Transverse colon (tissue), 4 donors: ENCODE results near the gene MED25. TPM values are rescaled to one million over a fixed set of nuclear protein-coding genes. Genes with fewer than 3 reads are reported as not detected.

ENCODE experiments used
- DNase-seq: peaks from one replicate; pipeline ENCODE4 v3.0.0-alpha.2; 2019
- H3K27ac ChIP-seq, 4 donors: fragments of 200-600 bp; sonication (generic); 2 replicates each; pipeline ENCODE4 v1.5.1; 2016 to 2018; ENCODE audit warnings: inconsistent platforms in 4 of 4
- H3K27me3 ChIP-seq: fragments of 200-600 bp; sonication (generic); 2 replicates; pipeline ENCODE4 v1.5.1; 2017; ENCODE audit warnings: inconsistent platforms
- H3K36me3 ChIP-seq, 4 donors: fragments of 200-600 bp; sonication (generic); 2 replicates each; pipeline ENCODE4 v1.5.1; 2017 to 2019; ENCODE audit warnings: inconsistent platforms in 4 of 4
- H3K4me1 ChIP-seq, 4 donors: fragments of 200-600 bp; sonication (generic); 2 replicates each; pipeline ENCODE4 v1.5.1; 2017 to 2020; ENCODE audit warnings: inconsistent platforms in 4 of 4
- H3K4me3 ChIP-seq, 4 donors: fragments of 200-600 bp; sonication (generic); 1 replicate in 1 of 4; 2 replicates in 3 of 4; pipeline versions ENCODE4 v1.5.1 to v1.6.1; 2017 to 2019; ENCODE audit warnings: inconsistent platforms in 4 of 4
- H3K9me3 ChIP-seq, 2 donors: fragments of 200-600 bp; sonication (generic); 2 replicates each; pipeline ENCODE4 v1.5.1; 2017 to 2019; ENCODE audit warnings: inconsistent platforms in 2 of 2
- EP300 ChIP-seq: sonication (generic); formaldehyde crosslinking; IDR thresholded peaks from one replicate; pipeline ENCODE4 v1.6.1; 2017; ENCODE audit warnings: antibody characterized with exemption, low read depth
- POLR2A ChIP-seq: fragments of 450-650 bp; IDR thresholded peaks from one replicate; pipeline ENCODE4 v1.6.1; 2016; ENCODE audit warnings: antibody characterized with exemption, mild to moderate bottlenecking, moderate library complexity
- POLR2AphosphoS5 ChIP-seq, 3 donors: sonication (generic); formaldehyde crosslinking; IDR thresholded peaks; one replicate each; pipeline ENCODE4 v1.6.1; 2016; ENCODE audit warnings: antibody characterized with exemption in 3 of 3
- WGBS, 2 donors: methylation state at CpG; one replicate each; pipeline ENCODE4 v1.1.5; 2018; ENCODE audit warnings: low coverage in 1 of 2; 5-methylcytosine and 5-hydroxymethylcytosine counted together
- in situ Hi-C, 4 donors: fragments of 200-750 bp; cut with MboI; loops; one replicate each; pipeline versions ENCODE4 v1.15.0 to v1.15.1; 2017; ENCODE audit warnings: low sequenced_read_pairs in 3 of 4, low pct_ligation_motif_present in 1 of 4, low pct_unique_long_range_greater_than_20kb in 1 of 4
- intact Hi-C: fragments of 100-400 bp; cut with DNase I; formaldehyde crosslinking; loops from one replicate; pipeline ENCODE4 v1.15.1; 2023; ENCODE audit warnings: low total_unique reads
- total RNA-seq, 4 donors: library from RNA; depleted of rRNA; stranded (reverse); fragments of >200 nt; gene quantifications; one replicate each; pipeline ENCODE4 v1.1.0, GENCODE V29; 2016
- TF ChIP-seq, protein P1 (sequence below), 5 experiments: fragments of 200-600 bp in 3 of 5; fragments of 450-650 bp in 2 of 5; sonication (generic) in 3 of 5; IDR thresholded peaks; 1 replicate in 2 of 5; 2 replicates in 3 of 5; pipeline ENCODE4 v1.5.1; 2016 to 2017; ENCODE audit warnings: antibody characterized with exemption in 5 of 5, inconsistent platforms in 3 of 5, mild to moderate bottlenecking in 2 of 5, moderate library complexity in 1 of 5

The MED25 gene
- total RNA-seq, 4 donors from 2014 or later = 26.9 to 46.6 (median 38.7) TPM

DNA sequence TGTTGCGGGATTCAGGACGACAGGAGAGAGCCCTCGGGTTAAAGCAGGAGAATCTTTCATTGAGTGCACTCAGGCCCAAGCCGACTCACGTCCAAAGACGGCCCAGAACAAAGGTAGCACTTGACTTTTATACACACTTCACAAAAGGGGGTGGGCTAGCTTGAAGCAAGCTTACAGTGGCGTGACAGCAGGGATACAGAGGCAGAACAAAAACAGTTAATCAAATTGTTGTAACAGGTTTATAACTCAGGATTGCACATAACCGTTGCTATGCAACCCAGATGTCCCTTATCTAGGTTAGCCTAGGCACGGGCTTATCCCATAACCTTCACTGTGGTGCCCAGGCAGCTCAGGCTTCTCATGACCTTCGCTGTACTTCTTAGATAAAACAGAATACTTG lies 2.0 kb downstream of the MED25 start:
- Histone ChIP-seq H3K9me3 (no peaks in the 10 kb centered on the region), H3K36me3 (peaks cover 0 to 4% (median 0%) of the 10 kb centered on the region in 4 donors), H3K4me1 (peaks cover 12 to 25% (median 14%) of the 10 kb centered on the region in 4 donors), H3K27me3 (no peaks in the 10 kb centered on the region), H3K27ac (no peak overlapping the region), H3K4me3 (no peak overlapping the region)
- WGBS, 2 donors = 60 to 64% methylated on average over 2 to 10 of the region's 10 CpGs
- intact Hi-C loops (no loop called here), in situ Hi-C loops (no loop called here)
- TF ChIP-seq, protein P1, sequence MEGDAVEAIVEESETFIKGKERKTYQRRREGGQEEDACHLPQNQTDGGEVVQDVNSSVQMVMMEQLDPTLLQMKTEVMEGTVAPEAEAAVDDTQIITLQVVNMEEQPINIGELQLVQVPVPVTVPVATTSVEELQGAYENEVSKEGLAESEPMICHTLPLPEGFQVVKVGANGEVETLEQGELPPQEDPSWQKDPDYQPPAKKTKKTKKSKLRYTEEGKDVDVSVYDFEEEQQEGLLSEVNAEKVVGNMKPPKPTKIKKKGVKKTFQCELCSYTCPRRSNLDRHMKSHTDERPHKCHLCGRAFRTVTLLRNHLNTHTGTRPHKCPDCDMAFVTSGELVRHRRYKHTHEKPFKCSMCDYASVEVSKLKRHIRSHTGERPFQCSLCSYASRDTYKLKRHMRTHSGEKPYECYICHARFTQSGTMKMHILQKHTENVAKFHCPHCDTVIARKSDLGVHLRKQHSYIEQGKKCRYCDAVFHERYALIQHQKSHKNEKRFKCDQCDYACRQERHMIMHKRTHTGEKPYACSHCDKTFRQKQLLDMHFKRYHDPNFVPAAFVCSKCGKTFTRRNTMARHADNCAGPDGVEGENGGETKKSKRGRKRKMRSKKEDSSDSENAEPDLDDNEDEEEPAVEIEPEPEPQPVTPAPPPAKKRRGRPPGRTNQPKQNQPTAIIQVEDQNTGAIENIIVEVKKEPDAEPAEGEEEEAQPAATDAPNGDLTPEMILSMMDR (IDR thresholded peaks at IDR 0.05) = no peak
- TF ChIP-seq EP300 = no peak
- TF ChIP-seq POLR2AphosphoS5 (IDR thresholded peaks at IDR 0.05) = no peak
- TF ChIP-seq POLR2A = no peak
- DNase-seq = no peak

DNA sequence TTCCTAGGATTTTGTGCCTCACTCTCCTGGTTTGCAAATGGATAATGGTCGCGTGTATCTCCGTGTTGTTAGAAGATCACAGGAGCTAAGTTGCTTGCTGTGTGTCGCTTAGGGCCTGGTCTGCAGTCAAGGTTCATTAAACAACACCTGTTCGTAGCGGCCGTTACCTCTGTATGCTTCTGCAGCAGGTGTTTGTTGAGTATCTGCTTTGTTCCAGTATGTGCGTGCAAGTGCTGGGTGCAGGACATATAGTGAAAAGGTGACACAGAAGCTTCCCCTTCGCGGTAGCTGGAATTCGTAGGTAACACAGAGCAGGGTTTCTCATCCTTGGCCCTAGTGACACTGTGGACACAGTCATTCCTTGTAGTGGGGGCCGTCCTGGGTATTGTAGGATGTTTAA lies 5.4 kb downstream of the MED25 start:
- WGBS, 2 donors = 82 to 91% methylated on average over 8 to 12 of the region's 12 CpGs
- H3K4me3 ChIP-seq = no peak overlapping the region
- peaks cover 0 to 4% (median 0%) of the 10 kb centered on the region in 4 donors for H3K36me3 ChIP-seq
- peaks cover 8 to 17% (median 12%) of the 10 kb centered on the region in 4 donors for H3K4me1 ChIP-seq
- no peaks in the 10 kb centered on the region for H3K27me3 ChIP-seq
- TF ChIP-seq, protein P1 (IDR thresholded peaks at IDR 0.05) = no peak
- no peak for TF ChIP-seq EP300
- no peak for TF ChIP-seq POLR2A
- DNase-seq = no peak
- intact Hi-C loops = no loop called here
- no peaks in the 10 kb centered on the region for H3K9me3 ChIP-seq
- in situ Hi-C loops = no loop called here
- no peak overlapping the region for H3K27ac ChIP-seq

DNA sequence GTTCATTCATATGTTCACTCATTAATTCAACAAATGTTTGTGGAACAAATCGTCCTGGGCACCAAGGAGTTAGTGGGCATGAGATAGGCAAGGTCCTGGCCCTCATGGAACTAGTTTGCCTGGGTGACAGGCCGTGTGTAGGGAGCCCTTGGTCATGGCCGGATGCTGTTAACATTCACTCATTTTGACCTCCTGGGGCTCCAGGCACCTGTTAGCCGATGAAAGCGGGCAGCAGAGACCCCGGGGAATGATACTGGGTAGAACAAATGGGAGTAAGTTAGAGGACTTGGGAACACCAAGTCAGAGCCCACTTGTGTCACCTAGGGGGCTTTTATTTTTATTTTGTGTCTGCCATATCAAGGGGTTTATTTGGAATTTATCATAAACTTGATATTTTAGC lies 6.6 kb downstream of the MED25 start:
- H3K36me3 ChIP-seq = peaks cover 0 to 4% (median 0%) of the 10 kb centered on the region in 4 donors
- H3K9me3 ChIP-seq = no peaks in the 10 kb centered on the region
- no peak overlapping the region for H3K4me3 ChIP-seq
- intact Hi-C loops = no loop called here
- WGBS, 2 donors = 87 to 100% methylated on average over 2 to 6 of the region's 6 CpGs
- no peaks in the 10 kb centered on the region for H3K27me3 ChIP-seq
- TF ChIP-seq, protein P1 (IDR thresholded peaks at IDR 0.05) = no peak
- TF ChIP-seq POLR2AphosphoS5 (IDR thresholded peaks at IDR 0.05) = no peak
- TF ChIP-seq EP300 = no peak
- TF ChIP-seq POLR2A = no peak
- peaks cover 0 to 7% (median under 1%) of the 10 kb centered on the region in 4 donors for H3K4me1 ChIP-seq
- in situ Hi-C loops = no loop called here
- DNase-seq = no peak
- no peak overlapping the region for H3K27ac ChIP-seq

DNA sequence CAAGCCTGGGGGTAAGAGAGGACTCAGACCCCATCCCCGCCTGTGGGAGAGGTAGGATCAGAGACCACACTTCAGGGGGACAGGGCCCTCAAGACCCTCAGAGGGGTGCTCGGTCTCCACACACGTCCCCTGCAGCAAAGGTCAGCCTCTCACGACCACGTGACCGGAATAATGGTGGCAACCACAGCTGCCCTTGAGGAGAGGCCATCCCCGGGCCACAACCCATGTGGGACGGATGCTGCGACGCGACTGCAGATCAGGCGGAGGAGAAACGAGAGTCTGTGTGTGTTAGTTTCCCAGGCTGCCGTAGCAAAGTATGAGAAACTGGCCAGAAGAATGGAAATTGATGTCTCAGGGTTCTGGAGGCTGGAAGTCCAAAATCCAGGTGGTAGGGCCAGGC lies 8.9 kb downstream of the MED25 start:
- H3K27me3 ChIP-seq = no peaks in the 10 kb centered on the region
- H3K27ac ChIP-seq = no peak overlapping the region
- 88 to 93% methylated on average over 7 to 14 of the region's 14 CpGs for WGBS, 2 donors
- no peak overlapping the region for H3K4me3 ChIP-seq
- TF ChIP-seq EP300 (no peak), POLR2A (no peak), POLR2AphosphoS5 (IDR thresholded peaks at IDR 0.05) (no peak)
- TF ChIP-seq, protein P1 (IDR thresholded peaks at IDR 0.05) = no peak
- intact Hi-C loops (no loop called here), in situ Hi-C loops (no loop called here)
- no peaks in the 10 kb centered on the region for H3K9me3 ChIP-seq
- no peaks in the 10 kb centered on the region for H3K4me1 ChIP-seq
- no peak for DNase-seq
- peaks cover 0 to 14% (median 3%) of the 10 kb centered on the region in 4 donors for H3K36me3 ChIP-seq
